Measurements from ENCODE around the gene MSANTD4. TPM values are rescaled to one million over a fixed set of nuclear protein-coding genes. Genes with fewer than 3 reads are reported as not detected.

MSANTD4 gene
- polyA plus RNA-seq, 3 donors: 1.8 to 2.5 (median 2.1) TPM

DNA sequence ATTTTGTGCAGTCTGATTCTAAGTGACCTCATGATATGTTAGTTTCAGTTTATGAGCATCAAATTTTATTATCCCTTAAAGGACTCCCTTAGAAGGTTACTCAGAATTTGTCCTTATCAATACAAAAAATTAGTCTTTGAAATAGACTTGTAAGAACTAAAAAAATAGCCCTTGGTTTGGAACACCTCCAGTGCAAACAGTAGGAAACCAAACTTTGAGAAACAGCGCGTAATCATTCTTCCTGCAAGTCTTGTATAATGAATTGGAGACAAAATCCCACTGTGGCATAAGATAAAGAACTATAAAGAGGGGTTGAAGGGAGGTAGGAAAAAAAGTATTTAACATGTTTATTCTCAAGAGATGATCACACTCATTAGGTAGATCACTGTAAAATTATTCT lies 10.8 kb upstream of the MSANTD4 start:
- H3K36me3 ChIP-seq (replicated peaks in 1 of 2; ENCODE audit: control insufficient read depth in 1 of 2, insufficient read depth in 2 of 2, low read length in 2 of 2): no peaks in the 10 kb centered on the region
- Mint-ChIP-seq H3K27me3 (ENCODE audit: low read depth in 3 of 3) (peaks cover 0 to 5% (median 2%) of the 10 kb centered on the region in 3 donors), H3K4me3 (no peak overlapping the region), H3K36me3 (no peaks in the 10 kb centered on the region), H3K27ac (no peak overlapping the region), H3K4me1 (no peaks in the 10 kb centered on the region), H3K9me3 (peaks cover 0 to 4% (median 1%) of the 10 kb centered on the region in 7 donors)
- H3K4me2 ChIP-seq (replicated peaks; ENCODE audit: extremely low read depth, low read length, poor library complexity, severe bottlenecking): no peak overlapping the region
- no peaks in the 10 kb centered on the region for H3K79me2 ChIP-seq (ENCODE audit: insufficient read depth, low read length)
- intact Hi-C loops (cut with micrococcal nuclease): no loop called here
- WGBS (ENCODE audit: insufficient coverage): no CpG with 5 or more reads among the region's 2 CpGs
- H3K4me1 ChIP-seq (ENCODE audit: control insufficient read depth in 1 of 2, insufficient read depth in 2 of 2, low read length in 2 of 2): no peaks in the 10 kb centered on the region
- DNase-seq: no peak
- no peaks in the 10 kb centered on the region for H4K20me1 ChIP-seq (ENCODE audit: insufficient read depth, low read length)
- no peak overlapping the region for H3K27ac ChIP-seq (ENCODE audit: low read depth in 1 of 2, low read length in 2 of 2)
- H2AFZ ChIP-seq (ENCODE audit: insufficient read depth, low read depth, low read length, poor library complexity, severe bottlenecking): no peak overlapping the region
- no peak overlapping the region for H3K9ac ChIP-seq (ENCODE audit: insufficient read depth, low read length, poor library complexity, severe bottlenecking)
- no peaks in the 10 kb centered on the region for H3K9me3 ChIP-seq (replicated peaks in 1 of 2; ENCODE audit: control insufficient read depth in 1 of 2, insufficient read depth in 1 of 2, low read length in 2 of 2)
- no peak for TF ChIP-seq CTCF (IDR thresholded peaks at IDR 0.05)
- peaks cover 0 to 2% of the 10 kb centered on the region in 2 donors for H3K27me3 ChIP-seq (ENCODE audit: control insufficient read depth in 2 of 2, insufficient read depth in 2 of 2, low read length in 2 of 2)
- H3K4me3 ChIP-seq (replicated peaks in 1 of 3; ENCODE audit: low read depth in 2 of 3, low read length in 3 of 3): no peak overlapping the region

GRCh38 chr11:106031936-106032335 lies 9.9 kb upstream of the MSANTD4 start:
- H4K20me1 ChIP-seq (ENCODE audit: insufficient read depth, low read length): no peaks in the 10 kb centered on the region
- H3K4me3 ChIP-seq (replicated peaks in 1 of 3; ENCODE audit: low read depth in 2 of 3, low read length in 3 of 3): no peak overlapping the region
- no peak overlapping the region for H3K9ac ChIP-seq (ENCODE audit: insufficient read depth, low read length, poor library complexity, severe bottlenecking)
- Mint-ChIP-seq H3K27me3 (ENCODE audit: low read depth in 3 of 3) (peaks cover 0 to 5% (median 2%) of the 10 kb centered on the region in 3 donors), H3K36me3 (no peaks in the 10 kb centered on the region), H3K27ac (no peak overlapping the region), H3K9me3 (peaks cover 0 to 6% (median 3%) of the 10 kb centered on the region in 7 donors), H3K4me1 (no peaks in the 10 kb centered on the region), H3K4me3 (no peak overlapping the region)
- H3K36me3 ChIP-seq (replicated peaks in 1 of 2; ENCODE audit: control insufficient read depth in 1 of 2, insufficient read depth in 2 of 2, low read length in 2 of 2): no peaks in the 10 kb centered on the region
- DNase-seq: no peak
- no peaks in the 10 kb centered on the region for H3K9me3 ChIP-seq (replicated peaks in 1 of 2; ENCODE audit: control insufficient read depth in 1 of 2, insufficient read depth in 1 of 2, low read length in 2 of 2)
- peaks cover 0 to 2% of the 10 kb centered on the region in 2 donors for H3K27me3 ChIP-seq (ENCODE audit: control insufficient read depth in 2 of 2, insufficient read depth in 2 of 2, low read length in 2 of 2)
- H3K4me2 ChIP-seq (replicated peaks; ENCODE audit: extremely low read depth, low read length, poor library complexity, severe bottlenecking): no peak overlapping the region
- no peak for TF ChIP-seq CTCF (IDR thresholded peaks at IDR 0.05)
- no peak overlapping the region for H2AFZ ChIP-seq (ENCODE audit: insufficient read depth, low read depth, low read length, poor library complexity, severe bottlenecking)
- intact Hi-C loops (cut with micrococcal nuclease): no loop called here
- H3K4me1 ChIP-seq (ENCODE audit: control insufficient read depth in 1 of 2, insufficient read depth in 2 of 2, low read length in 2 of 2): no peaks in the 10 kb centered on the region
- H3K27ac ChIP-seq (ENCODE audit: low read depth in 1 of 2, low read length in 2 of 2): no peak overlapping the region
- no CpG with 5 or more reads among the region's 3 CpGs for WGBS (ENCODE audit: insufficient coverage)
- H3K79me2 ChIP-seq (ENCODE audit: insufficient read depth, low read length): no peaks in the 10 kb centered on the region
